Activated naive CD8-positive, alpha-beta T cell treated with anti-CD3 and anti-CD28 coated beads for 36 hours (primary cell): Measurements from ENCODE around the gene LCN9. TPM values are rescaled to one million over a fixed set of nuclear protein-coding genes. Genes with fewer than 3 reads are reported as not detected.
"Not testable (repeated sequence)": the region's sequence is repeated elsewhere in the genome, so short reads cannot be mapped to it uniquely, and the experiment has no call there.

Source experiments
- DNase-seq: peaks from one replicate; pipeline ENCODE4 v3.0.0; 2021
- H3K27ac Mint-ChIP-seq: one replicate; pipeline ENCODE4 v1.8.0; 2022; ENCODE audit warnings: mild to moderate bottlenecking, moderate library complexity, mixed read lengths
- H3K27me3 Mint-ChIP-seq: one replicate; pipeline ENCODE4 v1.8.0; 2022; ENCODE audit warnings: mild to moderate bottlenecking, mixed read lengths
- H3K36me3 Mint-ChIP-seq: one replicate; pipeline ENCODE4 v1.8.0; 2021; ENCODE audit warnings: mild to moderate bottlenecking, mixed read lengths
- H3K4me1 Mint-ChIP-seq: one replicate; pipeline ENCODE4 v1.8.0; 2021; ENCODE audit warnings: mixed read lengths
- H3K4me3 Mint-ChIP-seq: one replicate; pipeline ENCODE4 v1.8.0; 2022; ENCODE audit warnings: mild to moderate bottlenecking, moderate library complexity, mixed read lengths
- H3K9me3 Mint-ChIP-seq: one replicate; pipeline ENCODE4 v1.8.0; 2022; ENCODE audit warnings: mixed read lengths
- total RNA-seq, 2 experiments: library from RNA; stranded (reverse); gene quantifications; one replicate each; pipeline ENCODE4 v1.2.3, GENCODE V29; 2021

LCN9 gene
- total RNA-seq, 2 experiments from 2014 or later: not detected

- DNase-seq: no peak
- no peak overlapping the region for H3K4me3 Mint-ChIP-seq
- no peak overlapping the region for H3K27ac Mint-ChIP-seq
- no peaks in the 10 kb centered on the region for H3K36me3 Mint-ChIP-seq
- H3K27me3 Mint-ChIP-seq: no peaks in the 10 kb centered on the region
- no peaks in the 10 kb centered on the region for H3K4me1 Mint-ChIP-seq
- no peaks in the 10 kb centered on the region for H3K9me3 Mint-ChIP-seq
Observed at GRCh38 chr9:135663451-135663770, 302 bp downstream of the LCN9 start.

GRCh38 chr9:135663857-135664256 lies 748 bp downstream of the LCN9 start:
- no peak for DNase-seq
- Mint-ChIP-seq H3K4me1 (no peaks in the 10 kb centered on the region), H3K27ac (no peak overlapping the region), H3K36me3 (no peaks in the 10 kb centered on the region), H3K4me3 (no peak overlapping the region), H3K27me3 (no peaks in the 10 kb centered on the region), H3K9me3 (no peaks in the 10 kb centered on the region)

GRCh38 chr9:135664266-135664665 lies 1.2 kb downstream of the LCN9 start:
- Mint-ChIP-seq H3K4me3 (no peak overlapping the region), H3K27ac (no peak overlapping the region), H3K36me3 (no peaks in the 10 kb centered on the region), H3K27me3 (no peaks in the 10 kb centered on the region), H3K9me3 (no peaks in the 10 kb centered on the region), H3K4me1 (no peaks in the 10 kb centered on the region)
- DNase-seq: no peak

GRCh38 chr9:135664801-135665794 lies 2.0 kb downstream of the LCN9 start:
- no peak overlapping the region for H3K27ac Mint-ChIP-seq
- DNase-seq: no peak
- H3K9me3 Mint-ChIP-seq: no peaks in the 10 kb centered on the region
- no peaks in the 10 kb centered on the region for H3K27me3 Mint-ChIP-seq
- H3K36me3 Mint-ChIP-seq: no peaks in the 10 kb centered on the region
- no peaks in the 10 kb centered on the region for H3K4me1 Mint-ChIP-seq
- no peak overlapping the region for H3K4me3 Mint-ChIP-seq

- Mint-ChIP-seq H3K36me3 (no peaks in the 10 kb centered on the region), H3K27me3 (no peaks in the 10 kb centered on the region), H3K27ac (no peak overlapping the region), H3K4me1 (no peaks in the 10 kb centered on the region), H3K4me3 (no peak overlapping the region), H3K9me3 (no peaks in the 10 kb centered on the region)
- DNase-seq: no peak
Observed at GRCh38 chr9:135665795-135666189, 2.7 kb downstream of the LCN9 start.

GRCh38 chr9:135666534-135667462 lies 3.7 kb downstream of the LCN9 start:
- H3K36me3 Mint-ChIP-seq: no peaks in the 10 kb centered on the region
- DNase-seq: no peak
- H3K4me3 Mint-ChIP-seq: no peak overlapping the region
- no peaks in the 10 kb centered on the region for H3K4me1 Mint-ChIP-seq
- no peak overlapping the region for H3K27ac Mint-ChIP-seq
- no peaks in the 10 kb centered on the region for H3K27me3 Mint-ChIP-seq
- no peaks in the 10 kb centered on the region for H3K9me3 Mint-ChIP-seq

- no peak for DNase-seq
- H3K4me3 Mint-ChIP-seq: no peak overlapping the region
- H3K4me1 Mint-ChIP-seq: no peaks in the 10 kb centered on the region
- no peak overlapping the region for H3K27ac Mint-ChIP-seq
- no peaks in the 10 kb centered on the region for H3K9me3 Mint-ChIP-seq
- H3K27me3 Mint-ChIP-seq: no peaks in the 10 kb centered on the region
- H3K36me3 Mint-ChIP-seq: no peaks in the 10 kb centered on the region
Observed at GRCh38 chr9:135667463-135668001, 4.4 kb downstream of the LCN9 start.

GRCh38 chr9:135669018-135669417 lies 5.9 kb downstream of the LCN9 start:
- H3K27ac Mint-ChIP-seq, H3K9me3 Mint-ChIP-seq, H3K36me3 Mint-ChIP-seq, H3K4me1 Mint-ChIP-seq, H3K4me3 Mint-ChIP-seq, DNase-seq, H3K27me3 Mint-ChIP-seq: not testable (repeated sequence)

- H3K4me3 Mint-ChIP-seq: no peak overlapping the region
- H3K9me3 Mint-ChIP-seq: no peaks in the 10 kb centered on the region
- no peaks in the 10 kb centered on the region for H3K4me1 Mint-ChIP-seq
- H3K36me3 Mint-ChIP-seq: no peaks in the 10 kb centered on the region
- no peaks in the 10 kb centered on the region for H3K27me3 Mint-ChIP-seq
- no peak for DNase-seq
- H3K27ac Mint-ChIP-seq: no peak overlapping the region
Observed at GRCh38 chr9:135669616-135670285, 6.6 kb downstream of the LCN9 start.

GRCh38 chr9:135670721-135671590 lies 7.8 kb downstream of the LCN9 start:
- Mint-ChIP-seq H3K36me3 (no peaks in the 10 kb centered on the region), H3K4me1 (no peaks in the 10 kb centered on the region), H3K27me3 (no peaks in the 10 kb centered on the region), H3K9me3 (no peaks in the 10 kb centered on the region), H3K4me3 (no peak overlapping the region), H3K27ac (no peak overlapping the region)
- DNase-seq: no peak

- H3K27me3 Mint-ChIP-seq: no peaks in the 10 kb centered on the region
- no peak for DNase-seq
- no peak overlapping the region for H3K27ac Mint-ChIP-seq
- no peaks in the 10 kb centered on the region for H3K9me3 Mint-ChIP-seq
- H3K36me3 Mint-ChIP-seq: no peaks in the 10 kb centered on the region
- H3K4me3 Mint-ChIP-seq: no peak overlapping the region
- no peaks in the 10 kb centered on the region for H3K4me1 Mint-ChIP-seq
Observed at GRCh38 chr9:135671591-135672041, 8.5 kb downstream of the LCN9 start.

- DNase-seq, H3K4me1 Mint-ChIP-seq, H3K27ac Mint-ChIP-seq, H3K27me3 Mint-ChIP-seq, H3K36me3 Mint-ChIP-seq, H3K4me3 Mint-ChIP-seq, H3K9me3 Mint-ChIP-seq: not testable (repeated sequence)
Observed at GRCh38 chr9:135672786-135673185, 9.7 kb downstream of the LCN9 start.

- no peaks in the 10 kb centered on the region for H3K9me3 Mint-ChIP-seq
Observed at GRCh38 chr9:135673941-135674340, 10.8 kb downstream of the LCN9 start.

GRCh38 chr9:135674977-135675376 lies 11.9 kb downstream of the LCN9 start:
- Mint-ChIP-seq H3K4me1 (no peaks in the 10 kb centered on the region), H3K27me3 (no peaks in the 10 kb centered on the region), H3K36me3 (no peaks in the 10 kb centered on the region), H3K4me3 (no peak overlapping the region), H3K27ac (no peak overlapping the region), H3K9me3 (no peaks in the 10 kb centered on the region)
- no peak for DNase-seq

More at GRCh38 chr9:135673941-135674340, 10.8 kb downstream of the LCN9 start:
- Mint-ChIP-seq H3K4me1 (no peaks in the 10 kb centered on the region), H3K27ac (no peak overlapping the region), H3K4me3 (no peak overlapping the region), H3K27me3 (no peaks in the 10 kb centered on the region), H3K36me3 (no peaks in the 10 kb centered on the region)
- no peak for DNase-seq
